SK-N-SH (cell line): ENCODE results near the gene OR51S1. TPM values are rescaled to one million over a fixed set of nuclear protein-coding genes. Genes with fewer than 3 reads are reported as not detected.

ENCODE experiments used
- CTCF ChIA-PET: fragments of 300-600, 350-600 bp; formaldehyde crosslinking; extraction: SDS; loops from one replicate; lab custom pipeline; 2021; lab: Yijun Ruan, JAX
- POLR2A ChIA-PET: fragments of 350-600 bp; sonication (Branson Sonifier 250); formaldehyde crosslinking; extraction: SDS; loops from one replicate; lab custom pipeline; 2020; ENCODE audit warnings: antibody characterized with exemption, inconsistent platforms; lab: Yijun Ruan, JAX
- DNase-seq: peaks from one replicate; pipeline ENCODE4 v3.0.0; 2012
- H2AFZ ChIP-seq: fragments of 200-600 bp; sonication (generic); 2 replicates; pipeline ENCODE4 v1.8.1; 2016; ENCODE audit warnings: antibody characterized with exemption, mild to moderate bottlenecking, low read depth
- H3F3A ChIP-seq: fragments of 200-600 bp; sonication (generic); replicated peaks from 2 replicates; pipeline ENCODE3; 2016; ENCODE audit warnings: antibody characterized with exemption, mild to moderate bottlenecking; ENCODE audit not compliant: insufficient read depth
- H3K27ac ChIP-seq, 2 experiments: fragments of 200-500 bp in 1 of 2; fragments of 200-600 bp in 1 of 2; sonication (Bioruptor generic) in 1 of 2; sonication (generic), shearing (Covaris generic) in 1 of 2; 2 replicates each; pipeline versions ENCODE4 v1.5.1 to v1.6.1; 2014 to 2016; ENCODE audit warnings: low read depth in 2 of 2, inconsistent platforms in 1 of 2, low read length in 1 of 2, mild to moderate bottlenecking in 1 of 2, mixed read lengths in 1 of 2
- H3K27me3 ChIP-seq: fragments of 200-600 bp; sonication (generic), shearing (Covaris generic); 2 replicates; pipeline ENCODE4 v1.6.1; 2016; ENCODE audit warnings: mixed run types; ENCODE audit not compliant: insufficient read depth
- H3K36me3 ChIP-seq, 2 experiments: fragments of 200-500 bp in 1 of 2; fragments of 200-600 bp in 1 of 2; sonication (Bioruptor generic) in 1 of 2; sonication (generic) in 1 of 2; replicated peaks in 1 of 2; 2 replicates each; pipeline versions ENCODE3 to v1.5.1; 2014 to 2016; ENCODE audit warnings: low read length in 1 of 2, mild to moderate bottlenecking in 1 of 2; ENCODE audit not compliant: insufficient read depth in 2 of 2, control insufficient read depth in 1 of 2
- H3K4me1 ChIP-seq, 2 experiments: fragments of 200-500 bp in 1 of 2; fragments of 200-600 bp in 1 of 2; sonication (Bioruptor generic) in 1 of 2; sonication (generic), shearing (Covaris generic) in 1 of 2; 2 replicates each; pipeline versions ENCODE4 v1.5.1 to v1.6.1; 2014 to 2016; ENCODE audit warnings: low read depth in 1 of 2, low read length in 1 of 2, mixed run types in 1 of 2; ENCODE audit not compliant: insufficient read depth in 2 of 2, control insufficient read depth in 1 of 2
- H3K4me2 ChIP-seq: fragments of 200-600 bp; sonication (generic), shearing (Covaris generic); 2 replicates; pipeline ENCODE4 v1.6.1; 2017; ENCODE audit warnings: mixed run types
- H3K4me3 ChIP-seq, 2 experiments: fragments of 200-500 bp in 1 of 2; fragments of 200-600 bp in 1 of 2; sonication (Bioruptor generic) in 1 of 2; sonication (generic), shearing (Covaris generic) in 1 of 2; 2 replicates each; pipeline versions ENCODE4 v1.5.1 to v1.8.1; 2014 to 2016; ENCODE audit warnings: low read depth in 2 of 2, inconsistent platforms in 1 of 2, low read length in 1 of 2, mild to moderate bottlenecking in 1 of 2, mixed read lengths in 1 of 2, moderate library complexity in 1 of 2
- H3K79me2 ChIP-seq: fragments of 200-600 bp; sonication (generic); 2 replicates; pipeline ENCODE4 v1.8.1; 2017; ENCODE audit warnings: mild to moderate bottlenecking; ENCODE audit not compliant: insufficient read depth
- H3K9ac ChIP-seq: fragments of 200-600 bp; sonication (generic); 2 replicates; pipeline ENCODE4 v1.6.1; 2017; ENCODE audit warnings: mixed run types
- H3K9me2 ChIP-seq: fragments of 200-600 bp; sonication (generic); 2 replicates; pipeline ENCODE4 v1.6.1; 2017; ENCODE audit warnings: mixed run types
- H3K9me3 ChIP-seq: fragments of 200-600 bp; sonication (generic); 2 replicates; pipeline ENCODE4 v1.6.1; 2017; ENCODE audit warnings: mixed run types, mild to moderate bottlenecking, moderate library complexity
- H4K20me1 ChIP-seq: fragments of 200-600 bp; sonication (generic); 2 replicates; pipeline ENCODE4 v1.6.1; 2017; ENCODE audit warnings: mild to moderate bottlenecking, mixed run types; ENCODE audit not compliant: insufficient read depth
- ELF1 ChIP-seq: IDR thresholded peaks from 2 replicates; pipeline ENCODE4 v1.4.0; 2012
- FOXJ3 ChIP-seq: sonication (generic); formaldehyde crosslinking; IDR thresholded peaks from 2 replicates; pipeline ENCODE4 v1.5.1; 2020; ENCODE audit warnings: mild to moderate bottlenecking, missing genetic modification reagents
- GABPA ChIP-seq: IDR thresholded peaks from 2 replicates; pipeline ENCODE4 v1.4.0; 2012; ENCODE audit warnings: low read depth, mild to moderate bottlenecking
- JUND ChIP-seq: IDR thresholded peaks from 2 replicates; pipeline ENCODE4 v1.4.0; 2012
- MAX ChIP-seq: IDR thresholded peaks from 2 replicates; pipeline ENCODE4 v1.4.0; 2012; ENCODE audit warnings: low read depth
- MXI1 ChIP-seq: IDR thresholded peaks from 2 replicates; pipeline ENCODE4 v1.6.1; 2012; ENCODE audit warnings: mild to moderate bottlenecking, low read depth, low read length, improper control_type of control experiment
- NRF1 ChIP-seq: IDR thresholded peaks from 2 replicates; pipeline ENCODE4 v1.6.1; 2012; ENCODE audit warnings: low read depth, mild to moderate bottlenecking, low read length
- PBX3 ChIP-seq: IDR thresholded peaks from 2 replicates; pipeline ENCODE4; 2012
- POLR2AphosphoS5 ChIP-seq: IDR thresholded peaks from 2 replicates; pipeline ENCODE4 v1.6.1; 2012; ENCODE audit warnings: low read depth, low read length
- RAD21 ChIP-seq: IDR thresholded peaks from 2 replicates; pipeline ENCODE4 v1.6.1; 2012; ENCODE audit warnings: mild to moderate bottlenecking, low read length
- RCOR1 ChIP-seq: fragments of 150-350 bp; IDR thresholded peaks from 2 replicates; pipeline ENCODE4 v1.6.1; 2017; ENCODE audit warnings: antibody characterized with exemption, low read length
- REST ChIP-seq: IDR thresholded peaks from 2 replicates; pipeline ENCODE4 v1.6.1; 2012; ENCODE audit warnings: mild to moderate bottlenecking, low read depth, low read length, moderate library complexity
- RFX5 ChIP-seq: IDR thresholded peaks from 2 replicates; pipeline ENCODE4 v1.6.1; 2012; ENCODE audit warnings: mild to moderate bottlenecking, improper control_type of control experiment, low read length
- RXRA ChIP-seq: IDR thresholded peaks from 2 replicates; pipeline ENCODE4 v1.4.0; 2012; ENCODE audit warnings: low read depth, mild to moderate bottlenecking, borderline replicate concordance
- SMC3 ChIP-seq: IDR thresholded peaks from 2 replicates; pipeline ENCODE4 v1.6.1; 2012; ENCODE audit warnings: low read depth, low read length, improper control_type of control experiment
- TAF1 ChIP-seq: IDR thresholded peaks from 2 replicates; pipeline ENCODE4 v1.6.1; 2012; ENCODE audit warnings: low read depth, mild to moderate bottlenecking, low read length, moderate library complexity, borderline replicate concordance
- TCF12 ChIP-seq: IDR thresholded peaks from 2 replicates; pipeline ENCODE4 v1.4.0; 2012
- TEAD4 ChIP-seq: IDR thresholded peaks from 2 replicates; pipeline ENCODE4 v1.4.0; 2012; ENCODE audit warnings: mild to moderate bottlenecking, borderline replicate concordance; ENCODE audit not compliant: insufficient read depth
- USF1 ChIP-seq: IDR thresholded peaks from 2 replicates; pipeline ENCODE4 v1.4.0; 2012; ENCODE audit warnings: low read depth, borderline replicate concordance
- ZBTB33 ChIP-seq: IDR thresholded peaks from 2 replicates; pipeline ENCODE4 v1.4.0; 2012; ENCODE audit warnings: low read depth, borderline replicate concordance
- WGBS: methylation state at CpG from one replicate; pipeline ENCODE4 v1.1.6; 2017; ENCODE audit warnings: low lambda C conversion rate; 5-methylcytosine and 5-hydroxymethylcytosine counted together
- polyA plus RNA-seq, 3 experiments: library from polyadenylated mRNA; depleted of rRNA; stranded (reverse); fragments of >200 nt; gene quantifications; 2 replicates each; pipeline ENCODE4 v1.2.3, GENCODE V29; 2012

OR51S1 gene
- polyA plus RNA-seq, 1 of the 3 experiments (the other 2 are of a cell fraction), result not detected

GRCh38 chr11:4798427-4799183, 50.4 kb downstream of the OR51S1 start:
- Histone ChIP-seq H3F3A (no peaks in the 10 kb centered on the region), H3K36me3 (no peaks in the 10 kb centered on the region), H3K9me3 (no peaks in the 10 kb centered on the region), H3K9ac (no peak overlapping the region), H3K4me2 (no peak overlapping the region), H3K4me3 (no peak overlapping the region), H3K27ac (no peak overlapping the region), H3K27me3 (no peaks in the 10 kb centered on the region), H3K4me1 (no peaks in the 10 kb centered on the region), H3K9me2 (no peaks in the 10 kb centered on the region), H4K20me1 (no peaks in the 10 kb centered on the region)
- POLR2A ChIA-PET, result no interaction called here
- DNase-seq, result no peak
- TF ChIP-seq ZBTB33, result no peak
- TF ChIP-seq MXI1, result no peak
- no peak for TF ChIP-seq TAF1
- TF ChIP-seq USF1, result no peak
- TF ChIP-seq RAD21, result no peak
- no peak for TF ChIP-seq RFX5
- TF ChIP-seq NRF1, result no peak
- TF ChIP-seq RCOR1, result no peak
- TF ChIP-seq RXRA, result no peak
- TF ChIP-seq GABPA, result no peak
- no peak for TF ChIP-seq FOXJ3 (CRISPR knock-in tag)
- no peak for TF ChIP-seq SMC3
- TF ChIP-seq JUND, result no peak
- no peak for TF ChIP-seq PBX3
- no peak for TF ChIP-seq TEAD4
- no peak for TF ChIP-seq REST
- TF ChIP-seq POLR2AphosphoS5, result no peak
- TF ChIP-seq ELF1, result no peak
- no peak for TF ChIP-seq TCF12
- no peak for TF ChIP-seq MAX
- TF ChIP-seq, all 33 proteins: peak for 0
- under 1% methylated on average over 6 of the region's 6 CpGs for WGBS
- CTCF ChIA-PET, result no interaction called here
- Histone ChIP-seq H3K79me2 (no peaks in the 10 kb centered on the region), H2AFZ (no peak overlapping the region)
